Fibroblast of skin of right quadriceps (primary cell): ENCODE measurements around the gene ANXA11.
"Not testable (repeated sequence)": the region's sequence is repeated elsewhere in the genome, so short reads cannot be mapped to it uniquely, and the experiment has no call there.

ENCODE experiments used
- DNase-seq: peaks from one replicate; pipeline ENCODE4 v3.0.0-alpha.2; 2013

ANXA11 gene

GRCh38 chr10:80205477-80206276, at the start of gene ANXA11:
TSS of gene ANXA11 (minus strand) at chr10:80205537. CDS start at chr10:80172861, 32,676 bp downstream.
- peak; percentile 74 for DNase-seq

- not testable (repeated sequence) for DNase-seq
These were observed 49.4 kb upstream of the ANXA11 start for GRCh38 chr10:80254726-80255125.

GRCh38 chr10:80253963-80254271, 48.6 kb upstream of the ANXA11 start:
- not testable (repeated sequence) for DNase-seq

- no peak for DNase-seq
These were observed 48.1 kb upstream of the ANXA11 start for GRCh38 chr10:80253266-80253962.

- DNase-seq, result no peak
These were observed 47.1 kb upstream of the ANXA11 start for GRCh38 chr10:80252296-80252887.

- DNase-seq, result not testable (repeated sequence)
These were observed 46.5 kb upstream of the ANXA11 start for GRCh38 chr10:80251703-80252280.

- DNase-seq, result not testable (repeated sequence)
These were observed 45.1 kb upstream of the ANXA11 start for GRCh38 chr10:80250399-80250798.

- DNase-seq, result not testable (repeated sequence)
These were observed 44.6 kb upstream of the ANXA11 start for GRCh38 chr10:80249906-80250305.

GRCh38 chr10:80247611-80248010, 42.3 kb upstream of the ANXA11 start:
- DNase-seq, result not testable (repeated sequence)

- peak; percentile 59 for DNase-seq
These were observed 39.0 kb upstream of the ANXA11 start for GRCh38 chr10:80244371-80244770.

GRCh38 chr10:80242341-80242740, 37.0 kb upstream of the ANXA11 start:
- not testable (repeated sequence) for DNase-seq

GRCh38 chr10:80236457-80236856, 31.1 kb upstream of the ANXA11 start:
- DNase-seq, result not testable (repeated sequence)

GRCh38 chr10:80234331-80235235, 29.2 kb upstream of the ANXA11 start:
- not testable (repeated sequence) for DNase-seq

GRCh38 chr10:80233871-80234270, 28.5 kb upstream of the ANXA11 start:
- DNase-seq, result not testable (repeated sequence)

GRCh38 chr10:80226723-80227122, 21.4 kb upstream of the ANXA11 start:
- peak; percentile 74 for DNase-seq

- not testable (repeated sequence) for DNase-seq
These were observed 17.7 kb upstream of the ANXA11 start for GRCh38 chr10:80223031-80223419.

GRCh38 chr10:80218878-80219277, 13.5 kb upstream of the ANXA11 start:
- not testable (repeated sequence) for DNase-seq

GRCh38 chr10:80214368-80214982, 9.1 kb upstream of the ANXA11 start:
- not testable (repeated sequence) for DNase-seq

GRCh38 chr10:80212535-80213115, 7.3 kb upstream of the ANXA11 start:
- DNase-seq, result not testable (repeated sequence)

- DNase-seq, result no peak
These were observed 6.4 kb upstream of the ANXA11 start for GRCh38 chr10:80211786-80212185.

- DNase-seq, result no peak
These were observed 4.9 kb upstream of the ANXA11 start for GRCh38 chr10:80210259-80210658.
